RWPE2 (cell line): ENCODE data around the gene ZSCAN1.

Experiments
- ATAC-seq: fragments of 200-7000 bp; cut with Tn5 transposase; 3 replicates; pipeline ENCODE4 v1.9.1; 2021; ENCODE audit warnings: low read depth
- DNase-seq: peaks from one replicate; pipeline ENCODE4 v3.0.0-alpha.2; 2020; ENCODE audit warnings: low spot score
- H3K27ac ChIP-seq: fragments of 450-650 bp; 2 replicates; pipeline ENCODE4 v1.5.1; 2017; ENCODE audit warnings: mild to moderate bottlenecking; ENCODE audit not compliant: poor library complexity, severe bottlenecking
- H3K27me3 ChIP-seq: fragments of 250-450 bp; sonication (Bioruptor Pico); 2 replicates; pipeline ENCODE4 v1.5.1; 2021; ENCODE audit warnings: mild to moderate bottlenecking, moderate library complexity; ENCODE audit not compliant: insufficient read depth, poor library complexity, severe bottlenecking
- H3K36me3 ChIP-seq: fragments of 250-450 bp; sonication (Bioruptor Pico); 2 replicates; pipeline ENCODE4 v1.5.1; 2020; ENCODE audit warnings: low read depth, mild to moderate bottlenecking, moderate library complexity
- H3K4me1 ChIP-seq: fragments of 250-450 bp; sonication (Bioruptor Pico); 2 replicates; pipeline ENCODE4 v1.5.1; 2021; ENCODE audit warnings: mild to moderate bottlenecking, moderate library complexity; ENCODE audit not compliant: insufficient read depth, poor library complexity, severe bottlenecking
- H3K4me3 ChIP-seq: fragments of 250-450 bp; sonication (Bioruptor Pico); 2 replicates; pipeline ENCODE4 v1.5.1; 2021; ENCODE audit warnings: mild to moderate bottlenecking, moderate library complexity; ENCODE audit not compliant: severe bottlenecking
- H3K9me3 ChIP-seq: fragments of 250-450 bp; sonication (Bioruptor Pico); 2 replicates; pipeline ENCODE4 v1.5.1; 2021; ENCODE audit warnings: mild to moderate bottlenecking, moderate library complexity; ENCODE audit not compliant: severe bottlenecking
- CTCF ChIP-seq: fragments of 450-650 bp; IDR thresholded peaks from one replicate; pipeline ENCODE4 v1.5.1; 2017; ENCODE audit warnings: mild to moderate bottlenecking, moderate library complexity; ENCODE audit not compliant: poor library complexity, severe bottlenecking

ZSCAN1 gene

GRCh38 chr19:58053480-58054156 lies 19.8 kb downstream of the ZSCAN1 start:
- H3K36me3 ChIP-seq, result no peaks in the 10 kb centered on the region
- no peak overlapping the region for H3K4me3 ChIP-seq
- H3K27ac ChIP-seq, result no peak overlapping the region
- no peak for DNase-seq
- no peak for TF ChIP-seq CTCF
- no peak for ATAC-seq
- no peaks in the 10 kb centered on the region for H3K27me3 ChIP-seq
- H3K9me3 ChIP-seq, result no peaks in the 10 kb centered on the region
- H3K4me1 ChIP-seq, result no peaks in the 10 kb centered on the region

- DNase-seq, result no peak
- H3K4me3 ChIP-seq, result no peak overlapping the region
Observed at GRCh38 chr19:58054901-58055874, 21.4 kb downstream of the ZSCAN1 start.

GRCh38 chr19:58056261-58056660 lies 22.4 kb downstream of the ZSCAN1 start:
- no peak overlapping the region for H3K27ac ChIP-seq
- H3K4me1 ChIP-seq, result no peaks in the 10 kb centered on the region
- no peaks in the 10 kb centered on the region for H3K27me3 ChIP-seq
- TF ChIP-seq CTCF, result no peak
- no peak overlapping the region for H3K4me3 ChIP-seq
- DNase-seq (no peak), ATAC-seq (no peak)
- no peaks in the 10 kb centered on the region for H3K9me3 ChIP-seq
- no peaks in the 10 kb centered on the region for H3K36me3 ChIP-seq

More at GRCh38 chr19:58054901-58055874, 21.4 kb downstream of the ZSCAN1 start:
- Histone ChIP-seq H3K27ac (no peak overlapping the region), H3K27me3 (no peaks in the 10 kb centered on the region), H3K36me3 (no peaks in the 10 kb centered on the region), H3K4me1 (no peaks in the 10 kb centered on the region), H3K9me3 (no peaks in the 10 kb centered on the region)
- no peak for ATAC-seq
- TF ChIP-seq CTCF, result no peak

GRCh38 chr19:58056861-58057260 lies 23.0 kb downstream of the ZSCAN1 start:
- DNase-seq, result no peak
- Histone ChIP-seq H3K9me3 (no peaks in the 10 kb centered on the region), H3K4me1 (no peaks in the 10 kb centered on the region), H3K4me3 (no peak overlapping the region), H3K27me3 (no peaks in the 10 kb centered on the region), H3K36me3 (no peaks in the 10 kb centered on the region), H3K27ac (no peak overlapping the region)
- TF ChIP-seq CTCF, result no peak
- no peak for ATAC-seq

GRCh38 chr19:58058467-58058866 lies 24.6 kb downstream of the ZSCAN1 start:
- TF ChIP-seq CTCF, result no peak
- Histone ChIP-seq H3K36me3 (no peaks in the 10 kb centered on the region), H3K9me3 (no peaks in the 10 kb centered on the region)

More at GRCh38 chr19:58058467-58058866, 24.6 kb downstream of the ZSCAN1 start:
- no peaks in the 10 kb centered on the region for H3K27me3 ChIP-seq
- ATAC-seq, result no peak
- no peak overlapping the region for H3K27ac ChIP-seq
- H3K4me1 ChIP-seq, result no peaks in the 10 kb centered on the region
- no peak overlapping the region for H3K4me3 ChIP-seq
- no peak for DNase-seq
